ENCODE data around the gene CYTH4.

DNA sequence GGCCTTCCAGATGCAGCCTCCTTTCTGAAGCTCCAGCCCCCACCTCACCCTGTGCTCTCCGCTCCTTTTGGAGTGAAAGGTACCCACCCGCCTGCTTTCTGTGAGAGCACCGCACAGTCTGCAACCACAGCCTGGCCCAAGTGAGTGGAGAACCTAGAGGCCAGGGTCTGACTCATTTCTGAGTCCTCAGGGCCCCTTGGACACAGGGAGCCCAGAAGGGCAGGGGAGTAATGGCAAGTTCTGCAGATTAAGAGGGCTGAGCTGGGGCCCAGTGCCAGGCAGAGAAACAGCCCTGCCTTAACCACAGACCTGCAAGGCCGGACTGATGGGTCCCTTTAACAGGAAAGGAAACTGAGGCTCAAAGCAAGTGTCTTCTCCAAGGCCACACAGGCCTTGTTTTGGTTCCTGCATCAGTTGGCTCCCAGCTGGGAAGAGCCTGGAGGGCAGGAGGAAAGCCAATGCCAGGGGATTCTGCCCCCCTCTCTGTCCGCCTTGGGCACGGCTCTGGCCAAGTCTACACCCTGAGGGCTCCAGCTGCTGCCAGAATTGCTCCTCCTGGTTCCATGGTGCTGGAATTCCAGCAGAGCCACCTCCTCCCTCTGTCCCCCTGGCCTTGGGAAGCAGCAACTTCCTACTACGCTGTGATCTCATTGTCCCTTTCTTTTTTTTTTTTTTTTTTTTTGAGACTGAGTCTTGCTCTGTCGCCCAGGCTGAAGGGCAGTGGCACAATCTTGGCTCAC lies 55.1 kb downstream of the CYTH4 start:
- TF ChIP-seq, protein P1, sequence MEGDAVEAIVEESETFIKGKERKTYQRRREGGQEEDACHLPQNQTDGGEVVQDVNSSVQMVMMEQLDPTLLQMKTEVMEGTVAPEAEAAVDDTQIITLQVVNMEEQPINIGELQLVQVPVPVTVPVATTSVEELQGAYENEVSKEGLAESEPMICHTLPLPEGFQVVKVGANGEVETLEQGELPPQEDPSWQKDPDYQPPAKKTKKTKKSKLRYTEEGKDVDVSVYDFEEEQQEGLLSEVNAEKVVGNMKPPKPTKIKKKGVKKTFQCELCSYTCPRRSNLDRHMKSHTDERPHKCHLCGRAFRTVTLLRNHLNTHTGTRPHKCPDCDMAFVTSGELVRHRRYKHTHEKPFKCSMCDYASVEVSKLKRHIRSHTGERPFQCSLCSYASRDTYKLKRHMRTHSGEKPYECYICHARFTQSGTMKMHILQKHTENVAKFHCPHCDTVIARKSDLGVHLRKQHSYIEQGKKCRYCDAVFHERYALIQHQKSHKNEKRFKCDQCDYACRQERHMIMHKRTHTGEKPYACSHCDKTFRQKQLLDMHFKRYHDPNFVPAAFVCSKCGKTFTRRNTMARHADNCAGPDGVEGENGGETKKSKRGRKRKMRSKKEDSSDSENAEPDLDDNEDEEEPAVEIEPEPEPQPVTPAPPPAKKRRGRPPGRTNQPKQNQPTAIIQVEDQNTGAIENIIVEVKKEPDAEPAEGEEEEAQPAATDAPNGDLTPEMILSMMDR (IDR thresholded peaks at IDR 0.05): no peak
- TF ChIP-seq POLR2A (IDR thresholded peaks at IDR 0.05): no peak

Data from uterus (tissue), 2 donors.